Stimulated activated CD4-positive, alpha-beta T cell treated with anti-CD3 and anti-CD28 coated beads, Interleukin-1b, Interleukin-23, amount 100 ng/mL, for 4 hours (primary cell): Measurements from ENCODE around the gene DTNBP1.

Experiments used
- DNase-seq, 2 donors: peaks; one replicate each; pipeline ENCODE4 v3.0.0-alpha.2; 2020; ENCODE audit warnings: low read depth in 2 of 2

The DTNBP1 gene

DNA sequence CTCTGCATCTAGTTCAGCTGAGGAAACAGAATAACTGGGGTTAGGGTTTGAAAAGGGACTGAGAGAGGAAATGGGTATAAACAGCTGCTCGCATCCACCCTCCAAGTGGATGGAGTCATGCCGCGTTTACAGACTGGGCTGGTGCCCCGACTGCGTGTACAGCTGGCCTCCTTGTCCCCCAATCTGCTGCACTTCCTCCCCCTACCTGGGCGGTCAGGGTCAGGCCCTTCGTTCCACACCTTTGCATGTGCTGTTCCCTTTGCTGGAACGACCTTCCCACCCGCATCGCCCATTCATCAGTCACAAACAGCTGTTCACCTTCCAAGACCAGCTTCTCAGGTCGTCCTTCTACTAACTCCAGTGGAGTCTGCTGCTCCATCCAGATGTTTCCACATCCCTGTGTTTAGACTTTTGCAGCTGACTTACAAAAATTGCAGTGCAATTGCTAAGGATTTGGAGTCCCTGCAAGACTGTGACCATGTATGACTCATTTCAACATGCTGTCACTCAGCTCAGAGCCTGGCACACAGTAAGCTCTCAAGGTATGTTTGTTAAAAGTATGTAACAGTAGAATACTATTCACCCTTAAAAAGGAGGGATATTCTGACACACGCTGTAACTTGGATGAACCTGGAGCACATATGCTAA, 129.3 kb downstream of the DTNBP1 start:
- DNase-seq, result no peak

DNA sequence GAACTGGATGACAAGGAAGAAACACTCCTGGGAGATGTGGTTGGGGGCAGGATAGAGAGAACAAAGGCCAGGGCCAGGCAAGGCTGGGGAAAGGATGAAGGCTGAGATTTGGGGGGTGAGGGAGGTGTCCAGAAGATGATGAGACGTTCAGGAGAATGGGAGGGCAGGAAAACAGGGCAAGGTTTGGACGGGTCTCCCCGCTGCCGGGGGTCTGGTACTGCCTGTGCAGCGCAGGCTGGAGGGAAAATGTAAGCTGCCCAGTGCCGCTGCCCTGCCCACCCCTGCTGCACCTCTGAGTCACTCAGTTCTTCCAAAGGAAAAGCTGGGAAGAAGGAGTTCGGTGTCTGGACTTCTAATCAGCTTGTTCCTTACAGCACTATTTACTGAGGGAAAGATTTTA, 130.9 kb downstream of the DTNBP1 start:
- no peak for DNase-seq

DNA sequence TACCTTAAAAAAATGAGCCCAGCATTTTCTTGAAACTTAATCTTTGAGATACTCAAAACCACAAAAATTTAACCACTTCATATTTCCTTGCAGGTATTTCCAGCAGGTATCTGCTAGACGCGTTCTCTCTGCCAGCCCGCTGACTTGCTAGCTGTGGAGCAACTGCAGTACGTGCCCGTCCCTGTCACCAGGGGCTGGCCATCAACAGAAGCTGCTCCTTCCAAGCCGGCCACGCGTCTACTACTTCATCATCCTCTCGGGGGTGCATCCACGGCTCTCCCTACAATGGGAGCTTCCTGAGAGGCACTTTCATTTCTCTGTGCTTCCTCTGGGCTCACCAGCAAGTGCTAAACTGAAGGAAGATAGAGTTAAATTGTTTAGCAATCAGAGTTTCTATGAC, 132.4 kb downstream of the DTNBP1 start:
- no peak for DNase-seq

DNA sequence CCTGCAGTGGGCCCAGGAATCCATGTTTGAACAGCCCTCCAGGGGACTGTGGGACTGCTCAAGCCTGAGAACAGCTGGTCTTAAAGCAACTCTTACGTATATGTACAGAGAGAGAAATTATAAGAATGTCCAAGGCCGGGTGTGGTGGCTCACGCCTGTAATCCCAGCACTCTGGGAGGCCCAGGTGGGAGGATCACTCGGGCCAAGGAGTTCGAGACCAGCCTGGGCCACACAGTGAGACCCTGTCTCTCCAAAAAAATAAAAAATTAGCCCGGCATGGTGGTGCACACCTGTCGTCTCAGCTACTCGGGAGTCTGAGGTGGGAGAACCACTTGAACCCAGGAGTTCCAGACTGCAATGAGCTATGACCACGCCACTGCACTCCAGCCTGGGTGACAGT, 134.0 kb downstream of the DTNBP1 start:
- DNase-seq, result no peak

DNA sequence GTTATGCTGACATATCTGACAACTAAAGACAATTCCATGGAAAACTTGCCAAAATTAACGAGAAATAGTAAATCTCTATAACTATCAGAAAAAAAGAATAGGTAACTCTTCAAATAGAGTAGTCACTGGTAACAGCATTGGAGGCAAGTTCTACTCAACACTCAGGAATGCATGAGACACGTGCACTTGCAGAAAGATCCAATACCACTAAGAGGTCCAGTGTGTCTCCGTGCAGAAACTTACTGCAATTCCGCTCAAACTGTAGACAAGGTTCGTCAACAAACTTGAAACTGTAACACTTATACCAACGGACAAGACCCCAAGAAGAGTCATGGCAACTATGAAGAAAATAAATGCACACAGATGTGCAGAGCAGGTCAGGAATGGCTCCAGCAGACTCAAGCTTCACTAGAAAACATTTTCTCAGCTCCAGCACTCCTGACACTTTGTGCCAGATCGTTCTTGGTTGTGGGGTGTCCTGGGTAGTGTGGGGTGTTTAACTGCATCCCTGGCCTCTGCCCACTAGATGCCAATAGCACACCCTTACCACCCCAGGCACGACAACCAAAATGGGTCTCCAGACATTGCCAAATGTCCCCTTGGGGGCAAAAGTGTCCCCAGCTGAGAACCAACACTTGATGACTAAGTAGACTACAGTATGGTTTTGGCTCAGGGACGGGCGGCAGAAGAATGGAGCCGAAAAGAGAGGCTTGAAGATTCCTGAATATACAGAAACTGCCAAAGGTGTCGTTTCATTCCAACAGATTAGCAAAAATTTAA, 134.8 kb downstream of the DTNBP1 start:
- no peak for DNase-seq

DNA sequence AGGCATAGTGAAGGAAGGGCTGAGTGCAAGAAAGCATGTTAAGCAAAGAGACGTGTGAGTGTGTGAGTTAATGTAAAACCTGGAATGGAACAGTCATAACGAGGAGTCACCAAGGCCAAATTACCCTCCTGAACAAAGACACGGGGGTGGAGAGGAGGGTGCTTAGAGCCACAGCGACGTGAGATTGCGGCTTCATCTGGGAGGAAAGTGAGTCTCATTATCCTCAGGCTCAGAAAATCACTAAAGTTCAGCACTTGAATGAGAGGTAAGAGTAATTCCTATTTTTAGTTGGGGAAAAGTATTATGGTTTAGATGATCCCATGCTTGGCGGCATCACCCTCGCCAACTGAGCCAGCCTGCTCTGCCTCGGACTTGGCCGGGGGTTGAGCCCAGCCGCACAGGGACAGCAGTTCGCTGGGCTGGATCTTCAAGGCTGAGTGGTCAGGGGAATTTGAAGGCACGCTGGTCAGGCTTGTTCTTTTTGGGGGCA, 136.6 kb downstream of the DTNBP1 start:
- DNase-seq, result no peak

DNA sequence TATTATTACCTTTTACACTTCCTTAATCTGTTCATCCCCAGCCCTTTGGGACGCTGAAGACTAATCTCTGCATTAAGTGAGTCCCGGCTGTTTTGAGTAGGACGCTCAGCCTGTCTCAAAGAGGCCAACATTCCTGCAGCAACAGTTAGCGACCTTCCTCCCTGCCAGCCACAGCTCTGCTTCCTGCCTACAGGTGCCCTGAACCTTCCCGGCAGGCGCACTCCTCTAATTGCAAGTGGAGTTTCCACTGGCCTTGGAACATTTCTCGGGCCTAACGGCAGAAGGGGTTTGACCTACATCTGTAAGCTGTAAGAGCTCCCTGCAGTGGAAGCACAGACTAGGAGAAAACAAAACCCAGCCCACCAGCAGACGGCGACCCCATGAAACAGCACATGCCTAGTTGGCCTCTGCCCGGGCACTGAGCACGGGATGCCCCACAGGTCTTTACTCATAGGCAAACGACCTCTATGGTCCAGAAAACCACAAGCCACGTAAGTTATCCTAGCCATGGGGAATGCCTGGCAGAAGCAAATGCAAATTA, 137.9 kb downstream of the DTNBP1 start:
- DNase-seq, result no peak

DNA sequence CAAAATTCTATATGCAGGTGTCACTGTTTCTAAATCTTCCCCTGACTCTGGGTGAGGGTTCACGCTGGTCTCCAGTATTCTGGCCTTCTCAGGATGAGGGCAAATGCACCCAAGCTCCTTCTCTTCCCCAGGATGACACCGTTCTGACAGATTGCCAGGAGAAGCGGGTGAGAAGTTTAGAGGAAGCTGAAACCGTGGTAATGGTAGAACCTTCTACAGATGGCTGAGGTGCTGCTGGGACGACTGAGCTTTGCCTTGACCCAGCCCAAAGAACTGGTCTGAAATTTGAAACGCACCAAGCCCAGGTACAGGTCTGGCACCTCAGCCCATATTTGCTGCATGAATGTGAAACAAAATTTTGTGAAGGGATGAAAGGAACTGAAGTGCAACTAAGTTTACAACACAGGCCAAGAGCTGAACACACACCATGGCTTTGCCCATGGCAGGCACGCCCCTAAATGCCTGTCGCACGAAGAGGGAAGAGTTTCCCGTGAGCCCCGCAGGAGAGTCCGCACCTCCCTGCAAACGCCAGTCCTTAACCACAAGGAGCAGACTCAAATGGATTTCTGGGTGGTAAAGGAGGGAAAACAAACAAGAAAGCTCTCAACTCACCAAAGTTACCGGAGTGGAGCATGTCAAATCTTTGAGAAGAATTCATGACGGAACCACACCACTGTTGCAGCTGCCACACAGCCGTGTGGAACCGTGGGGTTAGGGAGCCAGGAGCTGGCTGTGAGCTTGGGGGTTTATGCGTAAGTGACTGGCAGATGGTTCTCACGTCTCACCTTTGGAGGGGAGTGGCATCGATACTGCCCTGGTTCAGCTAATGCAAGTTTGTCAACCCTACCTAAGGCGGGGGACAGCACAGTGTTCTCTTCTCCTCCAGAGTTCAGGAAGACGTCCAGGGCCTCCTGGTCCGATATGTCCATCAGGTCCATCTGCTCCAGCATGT, 138.9 kb downstream of the DTNBP1 start:
- DNase-seq, result no peak

DNA sequence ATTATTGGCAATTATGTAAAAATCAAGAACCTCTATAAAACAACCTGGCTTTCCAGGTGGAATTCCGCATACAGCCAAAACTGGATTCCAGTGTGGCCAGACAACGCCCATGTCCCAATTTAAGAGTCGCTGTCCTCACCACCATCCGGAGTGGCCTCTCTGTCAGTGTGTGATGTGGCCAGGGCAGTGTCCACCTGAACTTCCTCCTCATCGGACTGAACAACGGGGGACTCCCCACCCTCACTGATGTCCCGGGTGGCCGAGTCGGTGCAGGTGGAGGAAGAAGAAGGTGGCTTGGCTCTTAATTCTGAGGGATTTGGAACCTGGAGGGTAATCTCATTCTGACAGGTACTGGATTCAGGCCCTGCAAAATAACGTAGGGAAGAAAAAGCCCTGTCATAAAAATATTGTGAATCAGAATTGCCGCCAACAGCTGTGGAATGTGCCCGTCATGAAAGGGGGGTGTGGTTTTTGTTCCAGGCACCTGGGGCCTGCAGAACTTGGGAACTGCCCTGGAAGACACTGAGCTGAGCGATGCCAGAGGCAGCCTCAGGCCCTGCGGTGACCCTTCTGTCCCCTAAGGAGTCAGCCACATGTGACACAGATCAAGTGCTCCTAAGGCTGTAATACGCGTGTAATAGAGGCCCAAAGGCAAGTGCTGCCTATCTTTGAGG, 139.8 kb downstream of the DTNBP1 start:
- no peak for DNase-seq

DNA sequence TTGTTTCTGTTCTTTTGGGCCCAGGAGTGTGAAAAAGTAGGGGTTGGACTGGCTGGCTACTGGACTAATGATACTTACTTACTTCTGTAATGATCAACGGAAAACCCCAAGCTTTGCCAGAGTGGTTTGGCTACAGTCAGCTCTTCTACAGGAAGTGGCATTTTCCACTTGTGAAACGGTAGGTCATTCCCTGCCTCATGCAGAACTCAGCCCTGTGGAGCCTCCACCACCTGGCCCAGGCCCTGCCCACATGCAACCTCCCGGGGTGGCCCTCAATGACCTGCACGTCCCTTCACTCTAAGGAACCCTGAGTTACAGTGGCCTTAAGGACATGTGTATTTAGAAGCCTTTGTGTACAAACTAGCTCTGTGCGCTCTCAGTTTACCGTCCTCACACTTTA, 140.4 kb downstream of the DTNBP1 start:
- DNase-seq, result no peak

DNA sequence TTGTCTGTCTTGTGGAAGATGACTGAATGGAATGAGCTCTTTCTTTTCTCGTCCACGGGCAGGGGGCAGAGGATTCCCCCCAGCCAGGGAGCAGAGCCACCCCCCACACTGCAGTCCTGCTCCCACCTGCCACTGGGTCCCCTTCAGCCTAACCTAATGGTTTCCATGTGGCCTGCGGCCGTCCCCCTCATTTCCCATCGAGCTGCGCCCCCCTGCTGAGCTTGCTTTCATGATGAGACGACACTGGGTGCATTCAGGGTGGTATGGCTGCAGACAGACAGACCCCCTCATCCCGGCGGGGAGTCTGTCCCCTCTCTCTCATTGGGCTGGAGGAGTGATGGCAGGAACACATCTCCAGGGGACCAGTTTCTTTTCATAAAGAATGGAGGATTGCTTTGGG, 140.8 kb downstream of the DTNBP1 start:
- DNase-seq, result no peak

DNA sequence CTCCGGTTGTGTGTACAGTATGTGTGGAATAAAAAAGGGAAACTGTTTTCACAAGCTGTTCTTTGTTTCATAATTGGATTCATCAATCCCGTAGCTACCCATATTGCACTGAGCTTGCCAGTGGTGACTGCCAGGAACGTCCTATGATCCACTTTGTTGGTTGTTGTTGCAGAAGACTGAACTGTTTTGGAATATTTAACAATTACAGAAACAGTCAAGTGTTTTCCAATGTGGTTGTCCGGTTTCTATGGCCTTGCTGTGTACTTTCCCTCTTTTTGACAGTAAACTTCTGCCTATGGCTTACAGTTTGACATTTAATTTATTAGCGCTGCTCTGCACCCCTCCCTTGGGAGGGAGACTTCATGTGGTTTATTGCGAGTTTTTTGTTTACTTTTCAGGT, 141.2 kb downstream of the DTNBP1 start:
- no peak for DNase-seq

DNA sequence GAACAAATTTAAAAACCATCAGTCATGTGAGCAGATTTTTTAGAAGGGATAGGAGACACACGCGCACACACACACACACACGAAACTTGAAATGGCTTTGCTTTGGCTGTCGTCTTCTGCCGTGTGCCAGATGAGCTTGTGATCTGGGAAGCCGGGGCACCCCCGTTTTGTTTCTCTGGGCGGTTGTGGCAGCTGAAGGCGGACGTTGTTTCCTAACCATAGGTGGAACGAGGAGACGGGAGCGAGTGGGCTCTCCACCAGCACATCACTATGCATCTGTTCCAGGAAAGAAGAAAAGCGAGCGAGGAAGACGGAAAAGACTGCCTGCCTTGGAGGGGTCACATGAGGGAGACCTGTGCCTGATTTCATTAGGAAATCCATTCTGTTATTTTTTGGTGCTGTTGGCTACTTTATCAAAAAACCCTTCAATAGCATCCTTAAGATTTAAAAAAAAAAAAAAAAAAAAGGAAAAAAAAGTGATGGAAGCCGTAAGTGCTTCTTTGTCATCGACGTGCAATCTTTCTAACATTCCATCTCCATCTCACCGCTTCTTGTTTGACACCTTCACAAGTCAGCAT, 142.1 kb downstream of the DTNBP1 start:
- DNase-seq, result no peak

DNA sequence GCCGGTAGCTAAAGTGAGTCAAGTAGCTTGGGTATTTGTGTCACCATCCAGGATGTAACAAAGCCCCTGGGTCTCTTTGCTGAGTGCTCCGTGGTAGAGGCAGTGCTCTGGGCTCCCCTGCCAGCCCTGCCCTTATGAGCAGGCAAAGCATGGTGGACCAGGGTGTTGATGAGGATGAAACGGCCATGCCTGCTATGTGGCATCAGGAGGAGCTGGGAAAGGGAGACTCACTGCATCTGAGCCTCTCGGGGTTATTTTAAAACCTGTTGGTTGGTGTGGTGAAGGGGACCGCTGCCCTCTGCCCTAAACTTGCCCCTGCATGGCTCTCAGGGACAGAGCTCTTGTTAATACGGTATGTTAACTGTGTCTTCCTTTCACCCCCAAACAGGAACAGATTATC, 143.1 kb downstream of the DTNBP1 start:
- DNase-seq, result no peak

DNA sequence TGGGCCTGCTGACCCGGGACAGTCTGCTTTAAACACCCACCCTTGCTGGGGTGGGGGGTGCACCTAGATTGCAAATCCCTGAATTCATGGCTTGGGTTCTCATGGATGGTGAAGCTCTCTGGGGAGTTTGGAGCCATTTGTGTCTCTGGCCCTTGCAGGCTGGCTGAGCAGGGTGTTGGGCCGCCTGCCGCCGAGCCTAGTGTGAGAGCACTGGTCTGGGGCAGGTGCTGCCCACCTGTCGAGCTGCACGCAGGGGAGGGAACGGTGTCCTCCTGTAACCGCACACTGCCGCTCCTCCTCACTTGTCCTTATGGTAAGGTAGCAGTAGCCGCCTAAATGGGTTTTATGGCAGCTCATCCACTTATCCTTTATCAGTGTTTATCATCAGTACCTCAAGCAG, 143.9 kb downstream of the DTNBP1 start:
- DNase-seq, result no peak

DNA sequence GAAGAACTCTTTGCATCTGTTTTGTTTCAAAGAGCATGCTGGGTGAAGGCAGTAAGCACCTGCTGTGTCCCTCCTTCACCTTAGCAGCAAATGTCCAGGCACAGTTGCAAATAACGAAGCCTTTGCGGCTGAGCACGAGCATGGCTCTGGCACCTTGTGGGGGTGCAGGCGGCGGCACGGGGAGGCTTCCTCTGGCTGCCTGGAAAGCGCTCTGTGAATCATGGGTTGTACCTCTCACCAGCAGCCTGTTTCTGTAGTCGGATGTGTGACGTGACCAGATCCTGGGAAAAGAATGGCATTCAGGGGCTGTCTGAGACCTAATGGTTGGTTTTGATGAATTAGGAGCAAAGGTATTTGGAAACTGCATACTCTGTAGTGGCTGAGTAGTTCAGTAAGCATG, 144.8 kb downstream of the DTNBP1 start:
- no peak for DNase-seq

DNA sequence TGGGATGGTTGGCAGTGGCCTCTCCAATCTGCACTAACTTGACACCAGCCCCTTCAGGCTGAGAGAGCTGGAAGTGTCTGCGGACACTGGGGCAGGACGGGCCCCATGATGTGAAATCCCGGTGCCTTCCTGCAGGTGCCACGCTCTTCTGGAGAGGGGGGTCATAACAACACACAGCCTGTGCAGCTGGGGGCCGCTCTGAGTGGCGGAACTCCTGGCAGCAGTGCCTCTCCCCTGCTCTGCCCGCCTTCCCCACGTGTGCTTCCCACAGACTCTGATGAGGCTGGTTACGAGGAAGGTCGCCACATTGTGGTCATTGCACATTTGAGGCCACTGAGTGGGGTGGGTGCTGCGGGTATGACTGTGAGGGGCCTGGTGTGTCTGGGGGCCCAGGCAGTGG, 145.2 kb downstream of the DTNBP1 start:
- DNase-seq, result no peak

DNA sequence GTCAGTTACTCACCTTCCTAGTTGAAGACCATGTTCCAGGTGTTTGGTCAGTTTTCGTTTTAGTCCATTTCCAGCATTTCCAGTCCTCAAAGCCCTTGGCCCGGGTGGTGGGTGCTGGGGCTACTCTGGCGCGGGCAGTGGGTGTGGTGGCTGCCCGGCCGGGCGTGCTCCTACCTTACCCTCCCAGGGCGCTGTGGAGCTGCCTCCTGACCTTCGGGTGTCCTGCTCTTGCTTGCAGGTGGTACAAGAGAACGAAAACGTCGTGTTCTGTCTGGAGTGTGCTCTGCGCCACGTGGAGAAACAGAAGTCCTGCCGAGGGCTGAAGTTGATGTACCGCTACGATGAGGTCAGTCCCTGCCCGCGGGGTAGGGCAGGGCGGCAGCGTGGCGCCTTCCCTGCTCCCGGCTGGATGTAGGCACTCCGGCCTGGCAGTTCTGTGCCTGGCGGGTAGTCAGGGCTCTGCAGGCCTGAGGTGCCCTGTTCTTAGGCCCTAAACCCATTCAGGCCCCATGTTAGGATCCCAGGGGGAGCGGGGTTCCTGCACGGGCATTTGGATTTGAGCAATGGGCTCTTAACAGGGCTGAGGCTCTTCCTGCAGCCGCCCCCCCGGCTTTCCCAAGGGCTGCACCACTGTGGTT, 145.8 kb downstream of the DTNBP1 start:
- DNase-seq, result no peak

DNA sequence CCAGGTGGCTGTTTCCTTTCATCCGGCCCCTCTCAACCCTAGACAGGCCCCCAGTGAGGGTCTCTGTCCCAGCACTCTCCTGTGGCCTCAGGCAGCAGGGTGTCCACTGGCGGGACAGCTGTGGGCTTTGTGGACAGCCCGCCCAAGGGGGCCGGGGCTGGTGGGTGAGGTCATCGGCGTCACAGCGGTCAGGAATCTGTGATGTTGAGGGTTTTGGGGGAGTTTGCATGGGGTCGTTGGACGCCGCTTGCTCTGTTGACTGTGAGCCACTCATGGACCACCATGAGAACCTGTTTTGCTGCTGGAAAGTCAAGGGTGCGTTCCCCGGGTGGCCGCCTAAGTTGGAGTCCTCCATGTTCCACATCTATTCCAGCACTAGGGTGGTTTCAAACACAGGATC, 146.4 kb downstream of the DTNBP1 start:
- DNase-seq, result no peak

DNA sequence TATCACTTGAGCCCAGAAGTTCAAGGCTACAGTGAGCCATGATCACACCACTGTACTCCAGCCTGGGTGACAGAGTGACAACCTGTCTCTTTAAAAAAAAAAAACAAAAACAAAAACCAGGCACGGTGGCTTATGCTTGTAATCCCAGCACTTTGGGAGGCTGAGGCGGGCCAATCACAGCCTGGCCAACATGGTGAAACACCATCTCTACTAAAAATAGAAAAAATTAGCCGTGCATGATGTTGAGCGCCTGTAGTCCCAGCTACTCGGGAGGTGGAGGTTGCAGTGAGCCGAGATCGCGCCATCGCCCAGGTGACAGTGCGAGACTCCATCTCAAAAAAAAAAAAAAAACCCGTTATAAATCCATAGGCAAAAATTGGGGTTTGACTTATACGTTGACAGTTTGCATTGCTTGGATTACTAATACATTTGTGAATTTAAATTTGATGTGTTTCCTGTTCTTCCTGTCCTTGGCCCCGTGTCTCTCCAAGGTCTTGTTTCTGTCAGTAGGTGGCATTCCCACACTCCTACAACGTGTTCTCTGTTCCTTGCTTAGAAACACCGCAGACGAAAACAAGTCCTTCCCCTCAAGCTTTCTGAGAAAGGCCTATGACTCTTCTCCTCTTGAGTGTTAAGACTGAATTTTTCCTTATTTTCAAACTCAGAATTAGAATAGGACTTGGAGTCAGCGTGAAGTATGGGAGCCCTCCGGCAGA, 147.0 kb downstream of the DTNBP1 start:
- DNase-seq, result no peak
